Activated naive CD8-positive, alpha-beta T cell (primary cell): ENCODE results near the gene BPIFB1.

Experiments used
- H3K27ac Mint-ChIP-seq: one replicate; pipeline ENCODE4 v1.8.0; 2021; ENCODE audit warnings: mixed read lengths
- H3K27me3 Mint-ChIP-seq: one replicate; pipeline ENCODE4 v1.8.0; 2021; ENCODE audit warnings: mixed read lengths
- H3K36me3 Mint-ChIP-seq: one replicate; pipeline ENCODE4 v1.8.0; 2021; ENCODE audit warnings: mixed read lengths
- H3K4me1 Mint-ChIP-seq: one replicate; pipeline ENCODE4 v1.8.0; 2021; ENCODE audit warnings: low read depth, mixed read lengths
- H3K4me3 Mint-ChIP-seq: one replicate; pipeline ENCODE4 v1.8.0; 2021; ENCODE audit warnings: mild to moderate bottlenecking, mixed read lengths
- H3K9me3 Mint-ChIP-seq: one replicate; pipeline ENCODE4 v1.8.0; 2021; ENCODE audit warnings: low read depth, mixed read lengths

The BPIFB1 gene

DNA sequence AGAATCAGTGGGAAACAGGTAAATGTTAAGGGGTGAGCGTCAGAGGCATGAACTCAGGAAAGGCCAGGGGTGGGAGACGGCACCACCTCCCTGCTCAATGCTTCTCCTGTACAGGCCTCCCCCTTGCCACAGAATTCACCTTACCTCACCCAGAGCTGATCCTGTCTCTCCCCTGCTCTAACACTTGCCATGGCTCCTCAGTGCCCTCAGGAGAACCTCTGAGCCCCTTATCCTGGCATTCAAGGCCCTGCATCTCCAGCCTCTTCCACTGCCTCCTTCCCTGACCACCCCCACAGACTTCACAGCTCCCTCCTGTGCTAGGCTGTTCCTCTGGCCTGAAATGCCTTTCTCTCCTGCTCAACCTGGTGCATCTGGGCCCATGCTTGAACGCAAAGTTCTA is 33.9 kb downstream of the BPIFB1 start:
- H3K27ac Mint-ChIP-seq = no peak overlapping the region
- no peaks in the 10 kb centered on the region for H3K36me3 Mint-ChIP-seq
- no peaks in the 10 kb centered on the region for H3K4me1 Mint-ChIP-seq
- no peak overlapping the region for H3K4me3 Mint-ChIP-seq
- no peaks in the 10 kb centered on the region for H3K9me3 Mint-ChIP-seq
- H3K27me3 Mint-ChIP-seq = peaks cover 1% of the 10 kb centered on the region

DNA sequence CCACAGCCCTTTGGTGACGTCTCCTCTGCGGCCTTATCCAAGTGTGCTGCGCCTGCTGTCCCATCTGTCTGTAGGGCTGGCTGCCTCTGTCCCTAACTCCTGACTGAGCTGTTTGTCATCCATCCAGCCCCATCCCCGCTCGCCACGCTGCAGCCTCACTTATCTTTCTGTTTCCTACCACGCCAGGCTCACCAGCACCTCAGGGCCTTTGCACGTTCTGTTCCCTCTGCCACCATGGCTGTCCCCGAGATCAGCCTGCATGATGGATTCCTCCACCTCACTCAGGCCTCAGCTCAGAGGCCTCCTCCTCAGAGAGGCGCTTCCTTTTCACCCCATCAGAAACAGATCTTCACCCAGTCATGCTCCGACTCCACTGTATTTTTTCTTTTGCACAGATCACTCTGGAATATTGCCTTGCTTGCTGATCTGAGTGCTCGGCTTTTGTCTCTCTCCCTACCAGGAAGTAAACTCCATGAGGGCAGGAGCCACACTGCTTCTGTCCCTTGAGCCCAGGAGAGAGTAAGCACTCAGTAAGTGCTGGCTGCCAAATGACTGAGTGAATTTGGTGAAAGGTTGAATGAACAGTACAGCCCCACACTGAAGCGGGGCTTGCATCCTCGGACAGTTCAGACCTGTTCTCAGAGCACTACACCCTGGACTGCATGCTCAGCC is 34.5 kb downstream of the BPIFB1 start:
- no peak overlapping the region for H3K27ac Mint-ChIP-seq
- H3K27me3 Mint-ChIP-seq = peaks cover 1% of the 10 kb centered on the region
- H3K4me3 Mint-ChIP-seq = no peak overlapping the region
- no peaks in the 10 kb centered on the region for H3K4me1 Mint-ChIP-seq
- no peaks in the 10 kb centered on the region for H3K36me3 Mint-ChIP-seq
- H3K9me3 Mint-ChIP-seq = no peaks in the 10 kb centered on the region

DNA sequence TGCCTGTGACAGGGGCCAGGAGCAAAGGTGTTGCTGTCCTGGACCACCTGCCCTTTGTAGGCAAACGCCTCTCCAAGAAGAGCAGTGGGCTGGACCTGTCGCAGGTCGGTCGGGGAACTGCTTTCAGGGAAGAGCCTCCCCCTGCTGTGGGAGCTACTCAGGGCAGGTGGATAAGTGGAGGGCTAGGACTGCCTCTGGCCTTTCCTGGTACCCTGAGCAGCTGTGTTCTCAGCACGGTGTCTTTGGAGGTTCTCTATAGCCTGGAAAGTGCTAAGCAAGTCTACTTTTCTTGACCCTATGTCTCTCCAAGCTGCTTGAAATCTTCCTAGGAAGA is 35.0 kb downstream of the BPIFB1 start:
- H3K27me3 Mint-ChIP-seq = peaks cover 1% of the 10 kb centered on the region
- H3K36me3 Mint-ChIP-seq = no peaks in the 10 kb centered on the region
- H3K9me3 Mint-ChIP-seq = no peaks in the 10 kb centered on the region
- no peak overlapping the region for H3K4me3 Mint-ChIP-seq
- H3K27ac Mint-ChIP-seq = no peak overlapping the region
- H3K4me1 Mint-ChIP-seq = no peaks in the 10 kb centered on the region

DNA sequence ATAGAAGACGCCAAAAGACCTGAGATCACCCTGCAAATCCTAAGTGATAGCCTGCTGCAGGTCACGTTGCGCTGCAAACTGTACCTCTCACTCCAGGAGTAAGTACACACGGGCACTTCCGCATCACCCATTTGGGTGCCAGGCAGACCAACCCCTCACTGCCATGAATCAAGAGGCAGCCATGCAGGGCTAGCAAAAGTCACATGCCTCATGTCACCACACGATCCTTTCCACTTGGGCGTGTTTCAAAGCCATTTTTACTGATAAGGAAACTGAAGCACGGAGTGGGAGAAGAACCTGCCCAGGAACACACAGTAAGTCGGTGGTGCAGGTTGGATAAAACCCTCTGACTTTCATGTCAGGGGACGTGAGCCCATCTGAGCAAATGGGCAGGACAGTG is 37.0 kb downstream of the BPIFB1 start:
- H3K4me3 Mint-ChIP-seq = no peak overlapping the region
- no peaks in the 10 kb centered on the region for H3K36me3 Mint-ChIP-seq
- H3K27ac Mint-ChIP-seq = no peak overlapping the region
- peaks cover 1% of the 10 kb centered on the region for H3K27me3 Mint-ChIP-seq
- no peaks in the 10 kb centered on the region for H3K4me1 Mint-ChIP-seq
- H3K9me3 Mint-ChIP-seq = no peaks in the 10 kb centered on the region

- H3K27ac Mint-ChIP-seq = no peak overlapping the region
- H3K4me1 Mint-ChIP-seq = no peaks in the 10 kb centered on the region
- peaks cover 3% of the 10 kb centered on the region for H3K27me3 Mint-ChIP-seq
- no peak overlapping the region for H3K4me3 Mint-ChIP-seq
- H3K36me3 Mint-ChIP-seq = no peaks in the 10 kb centered on the region
- H3K9me3 Mint-ChIP-seq = no peaks in the 10 kb centered on the region
These were observed 39.4 kb downstream of the BPIFB1 start for GRCh38 chr20:33322456-33322855.

DNA sequence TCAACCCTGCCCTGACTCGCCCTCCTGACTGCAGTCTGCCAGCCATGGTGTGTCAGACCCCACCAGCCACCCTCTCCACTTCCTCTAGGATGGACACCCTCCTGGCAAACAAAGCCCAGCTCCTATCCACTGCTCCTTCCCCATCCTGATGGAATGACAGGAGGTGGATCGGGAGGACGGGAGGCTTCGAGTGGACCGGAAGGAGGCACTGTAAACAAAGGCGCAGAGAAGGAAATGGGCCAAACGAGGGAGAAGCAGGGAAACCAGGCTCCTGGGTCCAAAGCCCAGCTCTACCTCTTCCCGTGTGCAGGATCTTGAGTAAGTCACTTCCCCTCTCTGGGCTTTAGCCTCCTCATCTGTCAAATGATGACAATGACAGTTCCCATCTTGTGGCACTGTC is 40.2 kb downstream of the BPIFB1 start:
- H3K4me1 Mint-ChIP-seq = no peaks in the 10 kb centered on the region
- no peak overlapping the region for H3K27ac Mint-ChIP-seq
- no peak overlapping the region for H3K4me3 Mint-ChIP-seq
- H3K9me3 Mint-ChIP-seq = no peaks in the 10 kb centered on the region
- H3K27me3 Mint-ChIP-seq = peaks cover 5% of the 10 kb centered on the region
- H3K36me3 Mint-ChIP-seq = no peaks in the 10 kb centered on the region

DNA sequence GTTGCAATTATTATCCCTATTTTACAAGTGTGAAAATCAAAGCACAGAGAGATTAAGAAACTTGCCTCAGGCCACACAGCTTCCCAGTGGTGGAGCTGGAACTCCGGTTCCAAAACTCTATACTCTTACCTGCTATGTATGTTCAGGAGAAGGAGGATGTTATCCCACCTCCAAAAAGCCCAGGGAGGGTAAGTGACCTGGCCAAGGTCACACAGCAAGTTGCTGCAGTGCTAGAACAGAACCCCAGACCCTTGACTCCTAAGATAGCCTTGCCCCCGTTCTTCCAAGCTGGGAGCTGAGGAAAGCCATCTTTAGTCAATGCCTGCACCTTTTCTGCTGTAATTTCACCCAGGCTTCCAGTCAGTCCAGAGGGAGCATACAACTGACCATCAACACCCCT is 42.3 kb downstream of the BPIFB1 start:
- Mint-ChIP-seq H3K36me3 (no peaks in the 10 kb centered on the region), H3K4me3 (no peak overlapping the region), H3K27me3 (peaks cover 5% of the 10 kb centered on the region), H3K27ac (no peak overlapping the region), H3K4me1 (no peaks in the 10 kb centered on the region), H3K9me3 (no peaks in the 10 kb centered on the region)

DNA sequence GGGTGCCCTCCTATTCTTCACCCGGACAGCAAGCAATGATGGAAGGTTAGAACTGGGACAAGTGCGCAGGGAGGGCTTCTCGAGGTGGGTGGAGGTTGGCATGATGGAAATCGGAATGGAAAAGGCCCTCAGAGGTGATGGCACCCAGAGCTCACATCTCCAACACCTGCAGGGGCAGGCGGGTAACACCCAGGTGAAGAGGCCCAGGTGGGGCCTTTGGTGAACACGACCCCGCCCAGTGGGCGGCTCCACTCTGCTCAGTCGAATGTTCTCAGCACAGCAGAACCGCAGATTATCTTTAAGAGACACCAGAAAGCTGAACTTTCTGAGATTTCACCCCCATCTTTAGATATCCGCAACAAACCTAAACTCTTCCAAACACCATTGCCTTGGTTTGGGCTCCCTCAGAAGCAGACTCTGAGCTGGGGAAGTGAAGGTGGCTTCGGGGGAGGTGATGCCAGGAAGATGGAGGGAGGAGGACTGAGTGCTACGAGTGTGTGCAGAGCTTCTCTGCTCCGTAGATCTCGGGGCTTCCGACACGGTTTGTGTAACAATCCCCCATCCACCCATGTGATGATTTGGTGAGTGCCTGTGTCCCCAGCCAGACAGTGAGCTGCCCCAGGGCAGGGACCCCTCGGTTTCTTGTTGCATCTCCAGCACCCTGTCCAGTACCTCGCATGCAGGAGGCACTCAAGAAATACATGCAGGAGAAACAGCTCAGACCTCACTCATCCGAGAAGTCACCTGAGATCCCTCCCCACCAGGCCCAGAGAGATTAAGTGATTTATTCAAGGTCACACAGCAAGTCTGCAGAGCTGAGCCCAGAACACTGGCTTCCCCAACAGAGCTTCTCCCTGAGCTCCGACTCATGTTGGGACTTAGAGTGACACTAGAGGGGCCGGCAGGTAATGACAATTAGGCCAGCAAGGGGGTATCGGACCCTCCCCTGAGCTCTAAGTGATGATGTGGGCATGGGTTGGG is 45.4 kb downstream of the BPIFB1 start:
- no peaks in the 10 kb centered on the region for H3K36me3 Mint-ChIP-seq
- H3K27ac Mint-ChIP-seq = no peak overlapping the region
- no peak overlapping the region for H3K4me3 Mint-ChIP-seq
- H3K9me3 Mint-ChIP-seq = no peaks in the 10 kb centered on the region
- H3K4me1 Mint-ChIP-seq = no peaks in the 10 kb centered on the region
- peaks cover 5% of the 10 kb centered on the region for H3K27me3 Mint-ChIP-seq

DNA sequence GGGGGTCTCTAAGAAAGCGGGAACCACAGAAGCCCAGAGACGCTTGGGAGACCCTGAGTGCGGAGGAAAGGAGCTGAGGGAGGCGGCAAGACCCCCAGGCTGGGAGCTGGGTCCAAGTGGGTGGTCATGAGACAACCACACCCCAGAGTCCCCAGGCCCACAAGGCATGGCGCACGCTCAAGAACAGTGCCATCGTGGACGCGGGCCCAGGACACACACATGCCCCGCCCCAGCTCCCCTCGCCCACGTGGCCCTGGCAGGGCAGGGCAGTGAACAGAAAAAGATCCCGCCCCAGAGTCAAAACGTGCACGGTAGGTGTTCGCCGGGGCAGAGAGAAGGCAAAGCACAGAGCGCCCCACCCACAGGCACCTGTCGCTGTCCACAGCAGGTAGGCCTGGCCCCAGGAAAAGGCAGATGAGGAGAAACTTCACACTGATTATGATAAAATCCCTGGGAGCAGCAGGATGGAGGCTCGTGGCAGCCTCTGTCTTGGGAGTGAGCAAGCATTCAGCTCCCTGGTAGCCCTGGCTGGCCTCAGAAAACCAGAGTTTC is 50.0 kb downstream of the BPIFB1 start:
- Mint-ChIP-seq H3K9me3 (no peaks in the 10 kb centered on the region), H3K4me1 (no peaks in the 10 kb centered on the region), H3K4me3 (no peak overlapping the region), H3K27me3 (no peaks in the 10 kb centered on the region), H3K36me3 (no peaks in the 10 kb centered on the region), H3K27ac (no peak overlapping the region)

DNA sequence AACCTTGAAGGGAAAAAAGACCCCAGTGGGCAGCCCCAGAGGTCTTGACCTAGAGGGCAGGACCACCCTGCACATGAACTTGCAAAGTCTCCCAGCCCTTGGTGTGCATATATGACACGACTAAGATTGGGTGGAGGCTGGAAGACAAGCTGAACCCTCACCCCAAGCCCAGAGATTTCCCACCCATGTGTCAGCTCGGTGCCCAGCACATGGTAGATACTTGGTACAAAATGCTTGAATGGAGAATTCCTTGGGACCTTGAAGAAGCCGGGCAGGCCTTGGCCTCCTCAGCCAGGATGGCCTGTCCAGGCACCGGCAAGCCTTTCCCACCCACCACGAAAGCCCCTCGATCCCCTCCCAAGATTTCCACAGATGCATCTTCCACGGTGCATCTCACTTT is 50.6 kb downstream of the BPIFB1 start:
- no peaks in the 10 kb centered on the region for H3K4me1 Mint-ChIP-seq
- no peak overlapping the region for H3K27ac Mint-ChIP-seq
- no peaks in the 10 kb centered on the region for H3K27me3 Mint-ChIP-seq
- H3K4me3 Mint-ChIP-seq = no peak overlapping the region
- H3K36me3 Mint-ChIP-seq = no peaks in the 10 kb centered on the region
- H3K9me3 Mint-ChIP-seq = no peaks in the 10 kb centered on the region

DNA sequence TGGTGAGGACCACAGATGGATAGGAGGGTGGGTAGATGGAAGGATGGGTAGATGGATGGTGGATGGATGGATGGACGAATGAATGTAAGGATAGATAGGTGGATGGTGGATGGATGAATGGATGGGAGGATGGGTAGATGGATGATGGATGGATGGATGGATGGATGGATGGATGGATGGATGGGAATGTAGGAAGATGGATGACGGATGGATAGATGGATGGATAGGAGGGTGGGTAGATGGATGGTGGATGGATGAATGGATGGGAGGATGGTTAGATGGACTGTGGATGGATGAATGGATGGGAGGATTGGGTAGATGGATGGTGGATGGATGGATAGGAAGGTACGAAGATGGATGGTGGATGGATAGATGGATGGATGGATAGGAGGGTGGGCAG is 51.1 kb downstream of the BPIFB1 start:
- H3K27ac Mint-ChIP-seq = no peak overlapping the region
- no peaks in the 10 kb centered on the region for H3K27me3 Mint-ChIP-seq
- H3K4me3 Mint-ChIP-seq = no peak overlapping the region
- no peaks in the 10 kb centered on the region for H3K4me1 Mint-ChIP-seq
- H3K36me3 Mint-ChIP-seq = no peaks in the 10 kb centered on the region
- H3K9me3 Mint-ChIP-seq = no peaks in the 10 kb centered on the region

- no peaks in the 10 kb centered on the region for H3K27me3 Mint-ChIP-seq
- no peaks in the 10 kb centered on the region for H3K9me3 Mint-ChIP-seq
- no peaks in the 10 kb centered on the region for H3K4me1 Mint-ChIP-seq
- H3K4me3 Mint-ChIP-seq = no peak overlapping the region
- H3K36me3 Mint-ChIP-seq = no peaks in the 10 kb centered on the region
- H3K27ac Mint-ChIP-seq = no peak overlapping the region
These were observed 53.4 kb downstream of the BPIFB1 start for GRCh38 chr20:33336375-33336774.

DNA sequence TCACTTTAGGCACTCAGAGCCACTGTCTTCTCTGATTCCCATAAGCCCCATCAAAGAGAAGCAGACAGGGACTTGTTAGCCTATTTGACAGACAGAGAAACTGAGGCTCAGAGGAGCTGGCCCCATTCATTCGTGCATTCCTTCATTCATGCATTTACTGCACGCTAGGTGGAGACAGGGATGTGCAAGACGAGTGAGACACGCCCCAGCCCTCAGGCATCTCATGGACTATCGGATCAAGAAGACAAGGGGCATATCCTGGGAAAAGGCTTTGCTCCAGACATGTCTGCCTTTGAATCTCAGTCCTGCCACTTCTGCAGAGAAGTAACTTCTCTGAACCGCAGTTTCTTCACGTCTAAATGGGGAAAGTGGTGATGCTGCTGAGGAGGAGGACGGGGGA is 54.1 kb downstream of the BPIFB1 start:
- Mint-ChIP-seq H3K36me3 (no peaks in the 10 kb centered on the region), H3K4me1 (no peaks in the 10 kb centered on the region), H3K27ac (no peak overlapping the region), H3K9me3 (no peaks in the 10 kb centered on the region), H3K27me3 (no peaks in the 10 kb centered on the region), H3K4me3 (no peak overlapping the region)

- H3K4me1 Mint-ChIP-seq = no peaks in the 10 kb centered on the region
These were observed 54.6 kb downstream of the BPIFB1 start for GRCh38 chr20:33337531-33338165.

More at GRCh38 chr20:33337531-33338165, 54.6 kb downstream of the BPIFB1 start:
- Mint-ChIP-seq H3K27me3 (no peaks in the 10 kb centered on the region), H3K9me3 (no peaks in the 10 kb centered on the region), H3K4me3 (no peak overlapping the region), H3K27ac (no peak overlapping the region), H3K36me3 (no peaks in the 10 kb centered on the region)
